HUES64 (cell line): ENCODE results near the gene TBC1D12.

ENCODE experiments used
- H3K27ac ChIP-seq: 2 replicates; pipeline ENCODE4 v1.7.0; 2013; ENCODE audit warnings: low read depth, low read length, inconsistent platforms
- H3K27me3 ChIP-seq: 2 replicates; pipeline ENCODE4 v1.6.1; 2013; ENCODE audit warnings: mild to moderate bottlenecking, low read length; ENCODE audit not compliant: insufficient read depth
- H3K36me3 ChIP-seq: 2 replicates; pipeline ENCODE4 v1.6.1; 2013; ENCODE audit warnings: mild to moderate bottlenecking, low read length; ENCODE audit not compliant: insufficient read depth
- H3K4me1 ChIP-seq: 2 replicates; pipeline ENCODE4 v1.6.1; 2013; ENCODE audit warnings: mild to moderate bottlenecking, low read length, moderate library complexity; ENCODE audit not compliant: insufficient read depth
- H3K4me3 ChIP-seq: 2 replicates; pipeline ENCODE4 v1.5.1; 2013; ENCODE audit warnings: mild to moderate bottlenecking, low read length, moderate library complexity
- H3K9ac ChIP-seq: 2 replicates; pipeline ENCODE4 v1.6.1; 2013; ENCODE audit warnings: mild to moderate bottlenecking, low read depth, low read length
- H3K9me3 ChIP-seq: 2 replicates; pipeline ENCODE4 v1.6.1; 2013; ENCODE audit warnings: low read depth, low read length; ENCODE audit not compliant: insufficient read depth
- WGBS: fragments of 150-250, 120-280 bp; methylation state at CpG from one replicate; pipeline ENCODE4 v1.1.7; 2013; ENCODE audit warnings: missing lambda C conversion rate; 5-methylcytosine and 5-hydroxymethylcytosine counted together

Gene TBC1D12

GRCh38 chr10:94409021-94409657 lies 6.8 kb downstream of the TBC1D12 start:
- WGBS = 76% methylated on average over 7 of the region's 7 CpGs
- H3K36me3 ChIP-seq = no peaks in the 10 kb centered on the region

GRCh38 chr10:94411304-94411703 lies 9.0 kb downstream of the TBC1D12 start:
- Histone ChIP-seq H3K36me3 (no peaks in the 10 kb centered on the region), H3K9me3 (no peaks in the 10 kb centered on the region), H3K27me3 (peaks cover 7% of the 10 kb centered on the region; the same call in 1 of the 2 replicates), H3K27ac (no peak overlapping the region), H3K4me1 (peaks cover 2% of the 10 kb centered on the region; the same call in 1 of the 2 replicates), H3K4me3 (no peak overlapping the region), H3K9ac (no peak overlapping the region)
- WGBS = 95% methylated on average over 3 of the region's 3 CpGs

More at GRCh38 chr10:94409021-94409657, 6.8 kb downstream of the TBC1D12 start:
- Histone ChIP-seq H3K27me3 (peaks cover 25% of the 10 kb centered on the region), H3K9me3 (no peaks in the 10 kb centered on the region), H3K9ac (no peak overlapping the region), H3K4me1 (peaks cover 2% of the 10 kb centered on the region; the same call in 1 of the 2 replicates), H3K4me3 (no peak overlapping the region), H3K27ac (no peak overlapping the region)

- Histone ChIP-seq H3K27ac (no peak overlapping the region), H3K9ac (no peak overlapping the region), H3K9me3 (no peaks in the 10 kb centered on the region), H3K4me1 (peaks cover 2% of the 10 kb centered on the region; the same call in 1 of the 2 replicates), H3K27me3 (no peaks in the 10 kb centered on the region), H3K4me3 (no peak overlapping the region), H3K36me3 (no peaks in the 10 kb centered on the region)
- 97% methylated on average over 3 of the region's 3 CpGs for WGBS
Measured at GRCh38 chr10:94412449-94412848, 10.1 kb downstream of the TBC1D12 start.

- WGBS = 91% methylated on average over 1 of the region's 1 CpG
Measured at GRCh38 chr10:94413361-94413760, 11.0 kb downstream of the TBC1D12 start.

GRCh38 chr10:94416896-94417295 lies 14.6 kb downstream of the TBC1D12 start:
- Histone ChIP-seq H3K9me3 (no peaks in the 10 kb centered on the region), H3K27me3 (no peaks in the 10 kb centered on the region), H3K9ac (no peak overlapping the region), H3K36me3 (no peaks in the 10 kb centered on the region), H3K4me3 (no peak overlapping the region), H3K27ac (no peak overlapping the region), H3K4me1 (no peaks in the 10 kb centered on the region)
- WGBS = 96% methylated on average over 3 of the region's 3 CpGs

More at GRCh38 chr10:94413361-94413760, 11.0 kb downstream of the TBC1D12 start:
- H3K27me3 ChIP-seq = no peaks in the 10 kb centered on the region
- H3K27ac ChIP-seq = no peak overlapping the region
- H3K4me1 ChIP-seq = peaks cover 2% of the 10 kb centered on the region; the same call in 1 of the 2 replicates
- H3K4me3 ChIP-seq = no peak overlapping the region
- no peaks in the 10 kb centered on the region for H3K36me3 ChIP-seq
- H3K9ac ChIP-seq = no peak overlapping the region
- H3K9me3 ChIP-seq = no peaks in the 10 kb centered on the region

GRCh38 chr10:94417321-94417720 lies 15.0 kb downstream of the TBC1D12 start:
- H3K4me3 ChIP-seq = no peak overlapping the region
- H3K36me3 ChIP-seq = no peaks in the 10 kb centered on the region
- H3K9me3 ChIP-seq = no peaks in the 10 kb centered on the region
- WGBS = 98% methylated on average over 1 of the region's 1 CpG
- H3K27me3 ChIP-seq = no peaks in the 10 kb centered on the region
- no peak overlapping the region for H3K9ac ChIP-seq
- H3K27ac ChIP-seq = no peak overlapping the region
- H3K4me1 ChIP-seq = no peaks in the 10 kb centered on the region

- Histone ChIP-seq H3K27me3 (no peaks in the 10 kb centered on the region), H3K36me3 (no peaks in the 10 kb centered on the region), H3K27ac (no peak overlapping the region), H3K9me3 (peaks cover 8% of the 10 kb centered on the region; the same call in 1 of the 2 replicates), H3K4me1 (no peaks in the 10 kb centered on the region), H3K4me3 (no peak overlapping the region), H3K9ac (no peak overlapping the region)
- 90% methylated on average over 5 of the region's 5 CpGs for WGBS
Measured at GRCh38 chr10:94420516-94420915, 18.2 kb downstream of the TBC1D12 start.

GRCh38 chr10:94420998-94421528 lies 18.7 kb downstream of the TBC1D12 start:
- Histone ChIP-seq H3K27ac (no peak overlapping the region), H3K4me1 (no peaks in the 10 kb centered on the region), H3K9me3 (peaks cover 10% of the 10 kb centered on the region; the same call in 1 of the 2 replicates), H3K4me3 (no peak overlapping the region), H3K27me3 (no peaks in the 10 kb centered on the region), H3K9ac (no peak overlapping the region), H3K36me3 (no peaks in the 10 kb centered on the region)
- WGBS = 88% methylated on average over 1 of the region's 1 CpG

- 100% methylated on average over 1 of the region's 1 CpG for WGBS
Measured at GRCh38 chr10:94423627-94424026, 21.3 kb downstream of the TBC1D12 start.

GRCh38 chr10:94424714-94425337 lies 22.5 kb downstream of the TBC1D12 start:
- no peak overlapping the region for H3K27ac ChIP-seq
- H3K27me3 ChIP-seq = no peaks in the 10 kb centered on the region
- H3K9ac ChIP-seq = no peak overlapping the region
- peaks cover 14% of the 10 kb centered on the region; the same call in 1 of the 2 replicates for H3K9me3 ChIP-seq
- no peak overlapping the region for H3K4me3 ChIP-seq
- H3K4me1 ChIP-seq = no peaks in the 10 kb centered on the region
- H3K36me3 ChIP-seq = no peaks in the 10 kb centered on the region
- 92% methylated on average over 4 of the region's 4 CpGs for WGBS

More at GRCh38 chr10:94423627-94424026, 21.3 kb downstream of the TBC1D12 start:
- H3K9me3 ChIP-seq = peaks cover 14% of the 10 kb centered on the region; the same call in 1 of the 2 replicates
- no peaks in the 10 kb centered on the region for H3K4me1 ChIP-seq
- H3K9ac ChIP-seq = no peak overlapping the region
- no peak overlapping the region for H3K27ac ChIP-seq
- H3K27me3 ChIP-seq = no peaks in the 10 kb centered on the region
- no peak overlapping the region for H3K4me3 ChIP-seq
- H3K36me3 ChIP-seq = no peaks in the 10 kb centered on the region

- Histone ChIP-seq H3K27me3 (no peaks in the 10 kb centered on the region), H3K4me1 (no peaks in the 10 kb centered on the region)
Measured at GRCh38 chr10:94425942-94426341, 23.6 kb downstream of the TBC1D12 start.

More at GRCh38 chr10:94425942-94426341, 23.6 kb downstream of the TBC1D12 start:
- Histone ChIP-seq H3K4me3 (no peak overlapping the region), H3K9me3 (peaks cover 14% of the 10 kb centered on the region; the same call in 1 of the 2 replicates), H3K36me3 (no peaks in the 10 kb centered on the region), H3K27ac (no peak overlapping the region), H3K9ac (no peak overlapping the region)
